ENCODE results near the gene PAX5. TPM values are rescaled to one million over a fixed set of nuclear protein-coding genes. Genes with fewer than 3 reads are reported as not detected.
A peak's percentile ranks its signal among the peaks of the same experiment; 100 is the strongest.

The PAX5 gene
- total and polyA plus RNA-seq, 2 of the 13 experiments (the other 11 are each of a cell fraction or from before 2014, with no cell fraction given): not detected

- TF ChIP-seq MED13 (CRISPR knock-in tag; IDR thresholded peaks at IDR 0.05) (no peak), ZNF510 (CRISPR knock-in tag; IDR thresholded peaks at IDR 0.05; ENCODE audit: low read depth) (no peak), ZBTB40 (IDR thresholded peaks at IDR 0.05) (no peak), ZBTB40 (CRISPR knock-in tag; IDR thresholded peaks at IDR 0.05) (no peak), AGO1 (IDR thresholded peaks at IDR 0.05; ENCODE audit: low read depth, low read length, poor library complexity, severe bottlenecking) (no peak), TOPORS (CRISPR knock-in tag; IDR thresholded peaks at IDR 0.05) (no peak), ESRRA (CRISPR knock-in tag; IDR thresholded peaks at IDR 0.05; ENCODE audit: low read depth) (peak; percentile 87; the same call in 1 of the 2 replicates), ARHGAP35 (CRISPR knock-in tag; IDR thresholded peaks at IDR 0.05; ENCODE audit: borderline replicate concordance) (no peak), HCFC1 (IDR thresholded peaks at IDR 0.05; ENCODE audit: low read depth, low read length) (no peak), ZNF180 (CRISPR knock-in tag; IDR thresholded peaks at IDR 0.05; ENCODE audit: borderline replicate concordance, low read depth) (no peak), NFE2L1 (CRISPR knock-in tag; IDR thresholded peaks at IDR 0.05; ENCODE audit: borderline replicate concordance) (no peak), REPIN1 (CRISPR knock-in tag; IDR thresholded peaks at IDR 0.05; ENCODE audit: borderline replicate concordance, low read depth) (no peak), NR3C1 (CRISPR knock-in tag; IDR thresholded peaks at IDR 0.05) (no peak), FOXJ3 (CRISPR knock-in tag; IDR thresholded peaks at IDR 0.05; ENCODE audit: borderline replicate concordance) (no peak)
- TF ChIP-seq, protein P1, sequence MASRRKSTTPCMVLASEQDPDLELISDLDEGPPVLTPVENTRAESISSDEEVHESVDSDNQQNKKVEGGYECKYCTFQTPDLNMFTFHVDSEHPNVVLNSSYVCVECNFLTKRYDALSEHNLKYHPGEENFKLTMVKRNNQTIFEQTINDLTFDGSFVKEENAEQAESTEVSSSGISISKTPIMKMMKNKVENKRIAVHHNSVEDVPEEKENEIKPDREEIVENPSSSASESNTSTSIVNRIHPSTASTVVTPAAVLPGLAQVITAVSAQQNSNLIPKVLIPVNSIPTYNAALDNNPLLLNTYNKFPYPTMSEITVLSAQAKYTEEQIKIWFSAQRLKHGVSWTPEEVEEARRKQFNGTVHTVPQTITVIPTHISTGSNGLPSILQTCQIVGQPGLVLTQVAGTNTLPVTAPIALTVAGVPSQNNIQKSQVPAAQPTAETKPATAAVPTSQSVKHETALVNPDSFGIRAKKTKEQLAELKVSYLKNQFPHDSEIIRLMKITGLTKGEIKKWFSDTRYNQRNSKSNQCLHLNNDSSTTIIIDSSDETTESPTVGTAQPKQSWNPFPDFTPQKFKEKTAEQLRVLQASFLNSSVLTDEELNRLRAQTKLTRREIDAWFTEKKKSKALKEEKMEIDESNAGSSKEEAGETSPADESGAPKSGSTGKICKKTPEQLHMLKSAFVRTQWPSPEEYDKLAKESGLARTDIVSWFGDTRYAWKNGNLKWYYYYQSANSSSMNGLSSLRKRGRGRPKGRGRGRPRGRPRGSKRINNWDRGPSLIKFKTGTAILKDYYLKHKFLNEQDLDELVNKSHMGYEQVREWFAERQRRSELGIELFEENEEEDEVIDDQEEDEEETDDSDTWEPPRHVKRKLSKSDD (CRISPR knock-in tag; IDR thresholded peaks at IDR 0.05; ENCODE audit: low read depth): no peak
- TF ChIP-seq, protein P2, sequence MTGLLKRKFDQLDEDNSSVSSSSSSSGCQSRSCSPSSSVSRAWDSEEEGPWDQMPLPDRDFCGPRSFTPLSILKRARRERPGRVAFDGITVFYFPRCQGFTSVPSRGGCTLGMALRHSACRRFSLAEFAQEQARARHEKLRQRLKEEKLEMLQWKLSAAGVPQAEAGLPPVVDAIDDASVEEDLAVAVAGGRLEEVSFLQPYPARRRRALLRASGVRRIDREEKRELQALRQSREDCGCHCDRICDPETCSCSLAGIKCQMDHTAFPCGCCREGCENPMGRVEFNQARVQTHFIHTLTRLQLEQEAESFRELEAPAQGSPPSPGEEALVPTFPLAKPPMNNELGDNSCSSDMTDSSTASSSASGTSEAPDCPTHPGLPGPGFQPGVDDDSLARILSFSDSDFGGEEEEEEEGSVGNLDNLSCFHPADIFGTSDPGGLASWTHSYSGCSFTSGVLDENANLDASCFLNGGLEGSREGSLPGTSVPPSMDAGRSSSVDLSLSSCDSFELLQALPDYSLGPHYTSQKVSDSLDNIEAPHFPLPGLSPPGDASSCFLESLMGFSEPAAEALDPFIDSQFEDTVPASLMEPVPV (CRISPR knock-in tag; IDR thresholded peaks at IDR 0.05): no peak
Observed at GRCh38 chr9:36969216-36969771, 64.8 kb downstream of the PAX5 start (continued).

All from HepG2 (cell line).